Muscle layer of colon (tissue), 2 donors: Measurements from ENCODE around the gene HMGA1.
"Not testable (repeated sequence)": the region's sequence is repeated elsewhere in the genome, so short reads cannot be mapped to it uniquely, and the experiment has no call there.

Experiments
- H3K27ac ChIP-seq: one replicate; pipeline ENCODE4 v1.7.0; 2013; ENCODE audit warnings: low read depth, mild to moderate bottlenecking, low read length, moderate library complexity
- H3K27me3 ChIP-seq, 2 donors: one replicate each; pipeline ENCODE4 v1.7.0; 2013; ENCODE audit warnings: low read length in 2 of 2, mild to moderate bottlenecking in 2 of 2; ENCODE audit not compliant: insufficient read depth in 2 of 2, control insufficient read depth in 1 of 2
- H3K36me3 ChIP-seq: one replicate; pipeline ENCODE4 v1.7.0; 2013; ENCODE audit warnings: mild to moderate bottlenecking, low read length; ENCODE audit not compliant: insufficient read depth
- H3K4me1 ChIP-seq: one replicate; pipeline ENCODE4 v1.7.0; 2013; ENCODE audit warnings: mild to moderate bottlenecking, low read length; ENCODE audit not compliant: insufficient read depth
- H3K4me3 ChIP-seq, 2 donors: one replicate each; pipeline ENCODE4 v1.7.0; 2013; ENCODE audit warnings: low read length in 2 of 2, low read depth in 1 of 2, mild to moderate bottlenecking in 1 of 2, moderate library complexity in 1 of 2
- H3K9ac ChIP-seq: one replicate; pipeline ENCODE4 v1.7.0; 2013; ENCODE audit warnings: low read length
- H3K9me3 ChIP-seq: one replicate; pipeline ENCODE4 v1.7.0; 2013; ENCODE audit warnings: mild to moderate bottlenecking, low read length
- donor health status: abdominal sarcoma.
- donor health status: Adenocarcinoma of cecum.

Gene HMGA1

GRCh38 chr6:34243901-34244884, 7.5 kb downstream of the HMGA1 start:
- Histone ChIP-seq H3K9ac (no peak overlapping the region), H3K27me3 (no peaks in the 10 kb centered on the region), H3K4me1 (peaks cover 20% of the 10 kb centered on the region), H3K27ac (no peak overlapping the region), H3K36me3 (peaks cover 11% of the 10 kb centered on the region), H3K4me3 (no peak overlapping the region), H3K9me3 (no peaks in the 10 kb centered on the region)

GRCh38 chr6:34245032-34245760, 8.5 kb downstream of the HMGA1 start:
- H3K9ac ChIP-seq, H3K27me3 ChIP-seq, H3K27ac ChIP-seq, H3K9me3 ChIP-seq, H3K4me3 ChIP-seq: not testable (repeated sequence)
- peaks cover 11% of the 10 kb centered on the region for H3K36me3 ChIP-seq
- H3K4me1 ChIP-seq = peaks cover 20% of the 10 kb centered on the region

GRCh38 chr6:34245761-34246140, 9.1 kb downstream of the HMGA1 start:
- peaks cover 11% of the 10 kb centered on the region for H3K36me3 ChIP-seq
- H3K27me3 ChIP-seq, H3K27ac ChIP-seq, H3K9ac ChIP-seq, H3K4me3 ChIP-seq, H3K9me3 ChIP-seq: not testable (repeated sequence)
- H3K4me1 ChIP-seq = peaks cover 20% of the 10 kb centered on the region

GRCh38 chr6:34246249-34246562, 9.5 kb downstream of the HMGA1 start:
- H3K36me3 ChIP-seq = peaks cover 11% of the 10 kb centered on the region
- H3K9ac ChIP-seq = no peak overlapping the region
- no peaks in the 10 kb centered on the region for H3K9me3 ChIP-seq
- no peak overlapping the region for H3K27ac ChIP-seq
- H3K4me3 ChIP-seq = no peak overlapping the region
- peaks cover 20% of the 10 kb centered on the region for H3K4me1 ChIP-seq
- H3K27me3 ChIP-seq = no peaks in the 10 kb centered on the region

GRCh38 chr6:34246563-34247391, 10.1 kb downstream of the HMGA1 start:
- Histone ChIP-seq H3K9me3 (no peaks in the 10 kb centered on the region), H3K27ac (no peak overlapping the region), H3K27me3 (no peaks in the 10 kb centered on the region), H3K9ac (no peak overlapping the region), H3K36me3 (peaks cover 6% of the 10 kb centered on the region), H3K4me1 (peaks cover 20% of the 10 kb centered on the region), H3K4me3 (no peak overlapping the region)

GRCh38 chr6:34247481-34248197, 11.0 kb downstream of the HMGA1 start:
- H3K27me3 ChIP-seq = no peaks in the 10 kb centered on the region
- H3K4me3 ChIP-seq = peak overlapping the region in 1 of 2 donors; percentile 13
- no peaks in the 10 kb centered on the region for H3K9me3 ChIP-seq

GRCh38 chr6:34248198-34248726, 11.6 kb downstream of the HMGA1 start:
- Histone ChIP-seq H3K27me3 (no peaks in the 10 kb centered on the region), H3K9ac (peak overlapping the region; percentile 75), H3K36me3 (no peaks in the 10 kb centered on the region), H3K27ac (peak overlapping the region; percentile 94), H3K9me3 (no peaks in the 10 kb centered on the region), H3K4me3 (peak overlapping the region; percentile 76), H3K4me1 (peaks cover 20% of the 10 kb centered on the region)

More at GRCh38 chr6:34247481-34248197, 11.0 kb downstream of the HMGA1 start:
- Histone ChIP-seq H3K36me3 (peaks cover 1% of the 10 kb centered on the region), H3K4me1 (peaks cover 20% of the 10 kb centered on the region), H3K9ac (peak overlapping the region; percentile 75), H3K27ac (peak overlapping the region; percentile 94)

- H3K27ac ChIP-seq = peak within 1 kb of the TSS; percentile 94
- H3K4me1 ChIP-seq = peaks cover 16% of the 10 kb centered on the region
- H3K27me3 ChIP-seq = no peaks in the 10 kb centered on the region
- no peaks in the 10 kb centered on the region for H3K9me3 ChIP-seq
- H3K4me3 ChIP-seq = peak within 1 kb of the TSS; percentile 76 to 77
- H3K9ac ChIP-seq = peak within 1 kb of the TSS; percentile 75
- no peaks in the 10 kb centered on the region for H3K36me3 ChIP-seq
Observed at GRCh38 chr6:34248727-34249468, 12.2 kb downstream of the HMGA1 start, which contains the start of gene SMIM29. Gene SMIM29, minus strand, starts transcription at chr6:34249006. Its CDS starts 1,215 bp downstream, at chr6:34247791.

DNA sequence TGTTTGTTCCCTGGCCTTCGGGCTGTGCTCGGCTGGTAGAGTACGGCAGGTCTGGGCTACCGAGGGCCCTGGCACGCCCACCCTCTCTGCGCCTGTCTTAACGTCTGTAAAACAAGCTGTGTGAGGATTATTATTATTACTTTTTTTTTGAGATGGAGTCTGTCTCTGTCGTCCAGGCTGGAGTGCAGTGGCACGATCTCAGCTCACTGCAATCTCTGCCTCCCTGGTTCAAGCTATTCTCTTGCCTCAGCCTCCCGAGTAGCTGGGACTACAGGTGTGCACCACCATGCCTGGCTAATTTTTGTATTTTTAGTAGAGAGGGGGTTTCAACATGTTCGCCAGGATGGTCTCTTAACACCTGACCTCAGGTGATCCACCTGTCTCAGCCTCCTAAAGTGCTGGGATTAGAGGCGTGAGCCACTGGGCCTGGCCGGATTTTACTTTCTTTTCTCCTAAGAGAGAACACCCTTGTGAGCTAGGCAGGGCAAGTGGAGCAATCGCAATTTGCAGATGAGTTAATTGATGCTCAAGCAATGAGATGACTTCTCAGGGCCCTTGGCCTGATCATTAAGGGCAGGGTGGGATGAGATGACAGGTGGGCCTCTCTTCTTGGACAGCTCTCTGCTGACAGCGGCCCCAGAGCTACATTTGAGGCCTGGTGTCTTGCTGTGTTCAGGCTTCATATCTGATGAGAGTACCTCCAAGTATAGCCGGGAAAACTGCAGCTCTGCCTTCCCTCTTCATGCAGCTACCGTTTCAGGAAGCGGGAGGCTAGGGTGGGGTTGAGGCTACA, 13.0 kb downstream of the HMGA1 start:
- Histone ChIP-seq H3K4me3 (peak overlapping the region; percentile 76 to 77), H3K4me1 (peaks cover 11% of the 10 kb centered on the region), H3K36me3 (no peaks in the 10 kb centered on the region), H3K27me3 (no peaks in the 10 kb centered on the region), H3K9me3 (no peaks in the 10 kb centered on the region), H3K9ac (peak overlapping the region; percentile 33), H3K27ac (peak overlapping the region; percentile 81)
